GM12878 (cell line): Measurements from ENCODE around the gene MLXIPL.

ENCODE experiments used
- CTCF ChIP-seq, 3 experiments: IDR thresholded peaks in 2 of 3; conservative IDR thresholded peaks in 1 of 3; 2 replicates each; pipeline ENCODE4 v1.5.1; 2011; ENCODE audit warnings: low read depth in 3 of 3, low read length in 3 of 3, mild to moderate bottlenecking in 3 of 3, control low read depth in 2 of 3, moderate library complexity in 2 of 3, inconsistent platforms in 1 of 3, mixed read lengths in 1 of 3; ENCODE audit not compliant: control insufficient read depth in 2 of 3, insufficient read depth in 1 of 3; ENCODE audit errors: extremely low read depth in 1 of 3
- GABPA ChIP-seq: IDR thresholded peaks from 2 replicates; pipeline ENCODE4 v1.6.1; 2014; ENCODE audit warnings: antibody characterized with exemption, low read depth, mild to moderate bottlenecking, inconsistent platforms
- HCFC1 ChIP-seq: fragments of 150-350 bp; IDR thresholded peaks from 2 replicates; pipeline ENCODE4 v1.6.1; 2014; ENCODE audit warnings: low read length
- HDAC2 ChIP-seq: fragments of 200-600 bp; sonication (generic); IDR thresholded peaks from 2 replicates; pipeline ENCODE4 v1.6.1; 2017
- HDAC6 ChIP-seq: fragments of 200-600 bp; sonication (generic); IDR thresholded peaks from one replicate; pipeline ENCODE4 v1.8.0; 2017; ENCODE audit warnings: antibody characterized with exemption; ENCODE audit not compliant: unreplicated experiment
- JUNB ChIP-seq: IDR thresholded peaks from 2 replicates; pipeline ENCODE4 v1.6.1; 2016; ENCODE audit warnings: antibody characterized with exemption, mild to moderate bottlenecking
- JUND ChIP-seq: IDR thresholded peaks from 2 replicates; pipeline ENCODE4 v1.6.1; 2012; ENCODE audit warnings: low read depth, mild to moderate bottlenecking, low read length, improper control_type of control experiment, moderate library complexity
- KDM1A ChIP-seq: fragments of 200-600 bp; sonication (generic); IDR thresholded peaks from 2 replicates; pipeline ENCODE4 v1.6.1; 2016; ENCODE audit warnings: borderline replicate concordance
- PAX5 ChIP-seq: IDR thresholded peaks from 2 replicates; pipeline ENCODE4 v1.6.1; 2011; ENCODE audit warnings: low read depth, low read length, borderline replicate concordance
- POLR2AphosphoS5 ChIP-seq: IDR thresholded peaks from 2 replicates; pipeline ENCODE4 v1.6.1; 2011; ENCODE audit warnings: mild to moderate bottlenecking, low read length, inconsistent platforms
- RBBP5 ChIP-seq: fragments of 200-600 bp; sonication (generic); conservative IDR thresholded peaks from 2 replicates; pipeline ENCODE4 v1.6.1; 2016
- REST ChIP-seq: IDR thresholded peaks from 2 replicates; pipeline ENCODE4 v1.6.1; 2012; ENCODE audit warnings: mild to moderate bottlenecking, low read depth, low read length
- SRF ChIP-seq, 2 experiments: IDR thresholded peaks; 2 replicates each; pipeline ENCODE4 v1.6.1; 2011; ENCODE audit warnings: low read depth in 2 of 2, low read length in 2 of 2, mild to moderate bottlenecking in 1 of 2, moderate library complexity in 1 of 2
- STAT1 ChIP-seq: fragments of 450-650 bp; conservative IDR thresholded peaks from 2 replicates; pipeline ENCODE4 v1.6.1; 2014; ENCODE audit warnings: antibody characterized with exemption, mild to moderate bottlenecking

GRCh38 chr7:73663033-73663432 lies 38.7 kb upstream of the MLXIPL start:
- TF ChIP-seq PAX5 (no peak), SRF (IDR thresholded peaks at IDR 0.05; ENCODE audit: low read depth in 2 of 2, low read length in 2 of 2) (no peak), CTCF (IDR thresholded peaks at IDR 0.05 in 2 of 3, conservative IDR thresholded peaks at IDR 0.05 in 1 of 3; ENCODE audit: control insufficient read depth in 2 of 3, extremely low read depth in 1 of 3, insufficient read depth in 1 of 3, low read depth in 3 of 3, low read length in 3 of 3) (no peak), HCFC1 (no peak), JUND (no peak), GABPA (no peak), STAT1 (no peak), HDAC6 (no peak), JUNB (no peak), KDM1A (no peak), RBBP5 (no peak), REST (no peak), HDAC2 (no peak), POLR2AphosphoS5 (no peak)
